H1 (cell line): ENCODE measurements around the gene ZNF598. TPM values are rescaled to one million over a fixed set of nuclear protein-coding genes. Genes with fewer than 3 reads are reported as not detected.

Experiments used
- CTCF ChIA-PET: fragments of 300-600 bp; sonication (Branson Sonifier 250); formaldehyde crosslinking; loops from one replicate; lab custom pipeline; 2021; ENCODE audit not compliant: partially characterized antibody; lab: Charles Lee
- POLR2A ChIA-PET: fragments of 300-600 bp; sonication (Branson Sonifier 250); formaldehyde crosslinking; loops from one replicate; lab custom pipeline; 2021; ENCODE audit warnings: inconsistent platforms; ENCODE audit not compliant: partially characterized antibody; lab: Charles Lee
- DNase-seq, 2 experiments: peaks; one replicate each; pipeline versions ENCODE4 v3.0.0 to v3.0.0-alpha.2; 2010 to 2022; ENCODE audit warnings: low spot score in 2 of 2, low read depth in 1 of 2, mixed read lengths in 1 of 2
- FAIRE-seq: peaks from 2 replicates; lab custom pipeline; 2011; peaks lifted over from hg19 to GRCh38; lab: Jason Lieb, UNC
- H2AFZ ChIP-seq: 2 replicates; pipeline ENCODE4 v1.8.1; 2012; ENCODE audit warnings: low read length, inconsistent platforms
- H2AK5ac ChIP-seq: 2 replicates; pipeline ENCODE4 v1.6.1; 2013; ENCODE audit warnings: low read depth, low read length
- H2BK120ac ChIP-seq: replicated peaks from 2 replicates; pipeline ENCODE3; 2013; ENCODE audit warnings: low read depth, low read length, inconsistent platforms
- H2BK12ac ChIP-seq: 2 replicates; pipeline ENCODE4 v1.6.1; 2013; ENCODE audit warnings: low read depth, low read length
- H2BK15ac ChIP-seq: 2 replicates; pipeline ENCODE4 v1.6.1; 2013; ENCODE audit warnings: low read length
- H2BK20ac ChIP-seq: 2 replicates; pipeline ENCODE4 v1.6.1; 2013; ENCODE audit warnings: low read length
- H2BK5ac ChIP-seq: 2 replicates; pipeline ENCODE4 v1.6.1; 2013; ENCODE audit warnings: low read depth, low read length
- H3K14ac ChIP-seq: 2 replicates; pipeline ENCODE4 v1.6.1; 2013; ENCODE audit warnings: inconsistent platforms; ENCODE audit not compliant: insufficient read length
- H3K18ac ChIP-seq: 2 replicates; pipeline ENCODE4 v1.6.1; 2013; ENCODE audit warnings: low read length; ENCODE audit errors: extremely low read depth
- H3K23ac ChIP-seq: 2 replicates; pipeline ENCODE4 v1.6.1; 2013; ENCODE audit warnings: inconsistent platforms; ENCODE audit not compliant: insufficient read length
- H3K23me2 ChIP-seq: 2 replicates; pipeline ENCODE4 v1.6.1; 2013; ENCODE audit warnings: low read depth, low read length
- H3K27ac ChIP-seq: 2 replicates; pipeline ENCODE4 v1.6.1; 2011; ENCODE audit warnings: low read depth, low read length, inconsistent platforms
- H3K27me3 ChIP-seq, 4 experiments: replicated peaks in 1 of 4; 1 replicate in 1 of 4; 2 replicates in 3 of 4; pipeline versions ENCODE4 v1.6.1 to v1.8.1; 2011 to 2013; ENCODE audit warnings: low read length in 3 of 4, mild to moderate bottlenecking in 3 of 4, inconsistent platforms in 2 of 4, mixed read lengths in 2 of 4, moderate library complexity in 1 of 4; ENCODE audit not compliant: control insufficient read depth in 3 of 4, insufficient read depth in 3 of 4; ENCODE audit errors: extremely low read depth in 1 of 4
- H3K36me3 ChIP-seq, 4 experiments: 2 replicates each; pipeline versions ENCODE4 v1.6.1 to v1.8.1; 2011 to 2013; ENCODE audit warnings: mild to moderate bottlenecking in 4 of 4, low read length in 3 of 4, moderate library complexity in 2 of 4, control low read depth in 1 of 4, inconsistent platforms in 1 of 4; ENCODE audit not compliant: insufficient read depth in 4 of 4, control insufficient read depth in 2 of 4
- H3K4ac ChIP-seq: replicated peaks from 2 replicates; pipeline ENCODE3; 2013; ENCODE audit warnings: low read length, low read depth, mixed read lengths, inconsistent platforms; ENCODE audit not compliant: insufficient read length
- H3K4me1 ChIP-seq, 4 experiments: replicated peaks in 1 of 4; 1 replicate in 1 of 4; 2 replicates in 3 of 4; pipeline versions ENCODE4 v1.6.1 to v1.8.1; 2011 to 2013; ENCODE audit warnings: low read length in 3 of 4, inconsistent platforms in 2 of 4, mixed read lengths in 1 of 4; ENCODE audit not compliant: insufficient read depth in 4 of 4, control insufficient read depth in 3 of 4
- H3K4me2 ChIP-seq, 2 experiments: 2 replicates each; pipeline versions ENCODE4 v1.6.1 to v1.8.1; 2011 to 2013; ENCODE audit warnings: low read depth in 2 of 2, low read length in 2 of 2, control low read depth in 1 of 2, inconsistent platforms in 1 of 2, mild to moderate bottlenecking in 1 of 2; ENCODE audit not compliant: insufficient read depth in 1 of 2
- H3K4me3 ChIP-seq, 4 experiments: fragments of 200-600, 300-600 bp in 1 of 4; sonication (generic), shearing (Covaris generic), sonication (Bioruptor Twin) in 1 of 4; 2 replicates each; pipeline versions ENCODE4 v1.5.1 to v1.8.1; 2011 to 2016; ENCODE audit warnings: low read length in 4 of 4, low read depth in 3 of 4, control low read depth in 2 of 4, inconsistent platforms in 2 of 4, mild to moderate bottlenecking in 2 of 4, mixed read lengths in 1 of 4, moderate library complexity in 1 of 4; ENCODE audit not compliant: insufficient read depth in 2 of 4; ENCODE audit errors: extremely low read depth in 1 of 4
- H3K56ac ChIP-seq: replicated peaks from 2 replicates; pipeline ENCODE3; 2013; ENCODE audit warnings: low read depth, mild to moderate bottlenecking, mixed read lengths, low read length, inconsistent platforms; ENCODE audit not compliant: insufficient read length
- H3K79me1 ChIP-seq: 2 replicates; pipeline ENCODE4 v1.6.1; 2013; ENCODE audit warnings: low read depth, low read length, control low read depth
- H3K79me2 ChIP-seq, 2 experiments: 2 replicates each; pipeline versions ENCODE4 v1.6.1 to v1.8.1; 2012 to 2013; ENCODE audit warnings: low read length in 2 of 2, mild to moderate bottlenecking in 2 of 2, inconsistent platforms in 1 of 2; ENCODE audit not compliant: insufficient read depth in 2 of 2, control insufficient read depth in 1 of 2
- H3K9ac ChIP-seq, 4 experiments: replicated peaks in 1 of 4; 1 replicate in 1 of 4; 2 replicates in 3 of 4; pipeline versions ENCODE4 v1.6.1 to v1.8.1; 2011 to 2013; ENCODE audit warnings: low read depth in 3 of 4, low read length in 3 of 4, control low read depth in 2 of 4, mild to moderate bottlenecking in 2 of 4, moderate library complexity in 2 of 4, inconsistent platforms in 1 of 4; ENCODE audit errors: extremely low read depth in 1 of 4
- H3K9me3 ChIP-seq, 2 experiments: 2 replicates each; pipeline versions ENCODE4 v1.6.1 to v1.8.1; 2012 to 2013; ENCODE audit warnings: mild to moderate bottlenecking in 2 of 2, moderate library complexity in 2 of 2, control low read depth in 1 of 2, inconsistent platforms in 1 of 2, low read depth in 1 of 2, low read length in 1 of 2, mixed read lengths in 1 of 2; ENCODE audit not compliant: insufficient read depth in 2 of 2
- H4K20me1 ChIP-seq, 2 experiments: replicated peaks in 1 of 2; 2 replicates each; pipeline versions ENCODE3 to v1.8.1; 2011 to 2013; ENCODE audit warnings: inconsistent platforms in 2 of 2, low read length in 2 of 2, mild to moderate bottlenecking in 1 of 2; ENCODE audit not compliant: insufficient read depth in 2 of 2, control insufficient read depth in 1 of 2
- H4K5ac ChIP-seq: 2 replicates; pipeline ENCODE4 v1.6.1; 2013; ENCODE audit warnings: low read length, low read depth, mixed read lengths, inconsistent platforms; ENCODE audit not compliant: insufficient read length
- H4K8ac ChIP-seq: 2 replicates; pipeline ENCODE4 v1.8.0; 2013; ENCODE audit warnings: mild to moderate bottlenecking, moderate library complexity, low read length, inconsistent platforms; ENCODE audit not compliant: insufficient read depth; ENCODE audit errors: extremely low read depth
- H4K91ac ChIP-seq: replicated peaks from 2 replicates; pipeline ENCODE3; 2013; ENCODE audit warnings: low read length, mixed read lengths, inconsistent platforms; ENCODE audit not compliant: insufficient read length
- HDAC6 ChIP-seq: IDR thresholded peaks from one replicate; pipeline ENCODE4 v1.7.1; 2012; ENCODE audit warnings: low read depth, mild to moderate bottlenecking, inconsistent platforms, low read length, moderate library complexity
- RAD21 ChIP-seq, 2 experiments: IDR thresholded peaks in 1 of 2; conservative IDR thresholded peaks in 1 of 2; 2 replicates each; pipeline ENCODE4 v1.6.1; 2011; ENCODE audit warnings: low read depth in 2 of 2, low read length in 2 of 2, improper control_type of control experiment in 1 of 2, inconsistent platforms in 1 of 2, mild to moderate bottlenecking in 1 of 2, moderate library complexity in 1 of 2
- SP1 ChIP-seq: IDR thresholded peaks from 2 replicates; pipeline ENCODE4 v1.6.1; 2011; ENCODE audit warnings: low read depth, low read length
- SUZ12 ChIP-seq: fragments of 200-600 bp; sonication (generic); IDR thresholded peaks from 2 replicates; pipeline ENCODE4 v1.6.1; 2012; ENCODE audit warnings: mild to moderate bottlenecking, inconsistent platforms, low read length, moderate library complexity, mixed read lengths
- WGBS, 2 experiments: shearing (Covaris generic) in 1 of 2; methylation state at CpG; one replicate each; pipeline versions ENCODE4 v1.1.6 to v1.1.7; 2013 to 2015; ENCODE audit warnings: low lambda C conversion rate in 2 of 2, mixed read lengths in 2 of 2, inconsistent platforms in 1 of 2, low coverage in 1 of 2, missing lambda C conversion rate in 1 of 2; ENCODE audit not compliant: insufficient replicate concordance in 2 of 2, insufficient coverage in 1 of 2, insufficient read length in 1 of 2; ENCODE audit errors: extremely low coverage in 1 of 2, missing lambda C conversion rate in 1 of 2; 5-methylcytosine and 5-hydroxymethylcytosine counted together
- polyA plus RNA-seq, 7 experiments: library from polyadenylated mRNA; depleted of rRNA in 3 of 7; stranded (reverse) in 5 of 7; unstranded in 2 of 7; fragments of >200 nt in 5 of 7; fragments of 200-250 nt in 2 of 7; gene quantifications; 1 replicate in 5 of 7; 2 replicates in 1 of 7; 4 replicates in 1 of 7; pipeline versions ENCODE4 v1.2.1 to v1.2.3, GENCODE V29; 2011 to 2013; ENCODE audit warnings: missing spikeins in 2 of 7, mixed read lengths in 2 of 7
- total RNA-seq: library from RNA; stranded (reverse); fragmentation: NEBNext Ultra II Directional; extraction: Animal tissue kit (Norgen Biotek cat#: 25700); gene quantifications from 2 replicates; pipeline ENCODE4 v1.2.1, GENCODE V29; 2021
- TF ChIP-seq, protein P1 (sequence below), 3 experiments: IDR thresholded peaks; 1 replicate in 2 of 3; 2 replicates in 1 of 3; pipeline versions ENCODE4 v1.5.1 to v1.6.1; 2011; ENCODE audit warnings: low read length in 3 of 3, mild to moderate bottlenecking in 3 of 3, inconsistent platforms in 2 of 3, low read depth in 1 of 3, moderate library complexity in 1 of 3; ENCODE audit not compliant: insufficient read depth in 1 of 3; ENCODE audit errors: control extremely low read depth in 1 of 3

The ZNF598 gene
- total and polyA plus RNA-seq, 2 of the 8 experiments (the other 6 are each of a cell fraction or from before 2014, with no cell fraction given): 29.3 to 47.6 TPM

DNA sequence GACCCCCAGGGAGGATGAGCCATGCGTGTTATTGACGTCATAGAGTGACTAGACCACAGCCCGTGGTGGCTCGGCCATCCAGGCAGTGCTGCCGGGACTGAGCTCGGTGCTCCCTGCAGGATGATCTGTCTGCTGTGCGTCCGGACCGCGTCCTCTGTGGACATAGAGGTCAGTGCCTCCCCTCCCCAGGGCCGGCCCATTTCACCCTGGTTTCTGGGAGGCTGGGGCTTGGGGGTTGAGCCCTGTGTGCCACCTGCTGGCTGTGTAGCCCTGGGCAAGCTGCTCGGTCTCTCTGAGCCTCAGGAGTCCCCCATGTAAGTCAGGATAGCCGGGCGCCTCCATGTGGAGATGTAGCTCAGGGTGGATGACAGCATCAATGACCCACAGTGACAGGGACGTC is 46.5 kb upstream of the ZNF598 start:
- no peak overlapping the region for H3K56ac ChIP-seq
- no peaks in the 10 kb centered on the region for H3K23me2 ChIP-seq
- peaks cover 0 to 5% (median 4%) of the 10 kb centered on the region in 4 experiments; a peak in 3 of 8 replicates for H3K36me3 ChIP-seq
- no peak overlapping the region for H2BK20ac ChIP-seq
- no peak overlapping the region for H3K4me2 ChIP-seq
- no peak overlapping the region for H4K8ac ChIP-seq
- ChIA-PET POLR2A (interaction anchor here (1.0 to 2.3 kb wide), 7 partner anchors 8 to 99 kb away, joined by 3 to 12 read pairs (median 3); partner anchors contain the start of genes NTHL1, RPS2, TRAF7 and TSC2), CTCF (interaction anchor here (0.6 to 2.6 kb wide), 19 partner anchors 8 to 271 kb away, joined by 3 to 22 read pairs (median 5); partner anchors contain the start of genes NPW, NTHL1 and TSC2)
- H3K18ac ChIP-seq: no peak overlapping the region
- no peak overlapping the region for H2AK5ac ChIP-seq
- no peak overlapping the region for H4K5ac ChIP-seq
- H4K91ac ChIP-seq: no peak overlapping the region
- no peaks in the 10 kb centered on the region for H3K27me3 ChIP-seq
- H3K79me2 ChIP-seq: no peaks in the 10 kb centered on the region
- no peak overlapping the region for H2BK15ac ChIP-seq
- H2BK12ac ChIP-seq: no peak overlapping the region
- H3K9ac ChIP-seq: 0 out of 7 replicates have a peak overlapping the region, but pooled peaks of 1 of the 4 experiments have one; percentile 22
- no peaks in the 10 kb centered on the region for H3K4me1 ChIP-seq
- DNase-seq (no peak), FAIRE-seq (no peak)
- H4K20me1 ChIP-seq: peaks cover 2 to 12% of the 10 kb centered on the region in 2 experiments
- no peak overlapping the region for H3K4ac ChIP-seq
- no peak overlapping the region for H2BK120ac ChIP-seq
- no peak overlapping the region for H2BK5ac ChIP-seq
- no peak overlapping the region for H2AFZ ChIP-seq
- TF ChIP-seq SP1 (no peak), RAD21 (IDR thresholded peaks at IDR 0.05 in 1 of 2, conservative IDR thresholded peaks at IDR 0.05 in 1 of 2; ENCODE audit: low read depth in 2 of 2, low read length in 2 of 2) (peak in 1 of 2 experiments; percentile 24; a peak in 1 of 4 replicates), SUZ12 (no peak), HDAC6 (no peak)
- TF ChIP-seq, protein P1, sequence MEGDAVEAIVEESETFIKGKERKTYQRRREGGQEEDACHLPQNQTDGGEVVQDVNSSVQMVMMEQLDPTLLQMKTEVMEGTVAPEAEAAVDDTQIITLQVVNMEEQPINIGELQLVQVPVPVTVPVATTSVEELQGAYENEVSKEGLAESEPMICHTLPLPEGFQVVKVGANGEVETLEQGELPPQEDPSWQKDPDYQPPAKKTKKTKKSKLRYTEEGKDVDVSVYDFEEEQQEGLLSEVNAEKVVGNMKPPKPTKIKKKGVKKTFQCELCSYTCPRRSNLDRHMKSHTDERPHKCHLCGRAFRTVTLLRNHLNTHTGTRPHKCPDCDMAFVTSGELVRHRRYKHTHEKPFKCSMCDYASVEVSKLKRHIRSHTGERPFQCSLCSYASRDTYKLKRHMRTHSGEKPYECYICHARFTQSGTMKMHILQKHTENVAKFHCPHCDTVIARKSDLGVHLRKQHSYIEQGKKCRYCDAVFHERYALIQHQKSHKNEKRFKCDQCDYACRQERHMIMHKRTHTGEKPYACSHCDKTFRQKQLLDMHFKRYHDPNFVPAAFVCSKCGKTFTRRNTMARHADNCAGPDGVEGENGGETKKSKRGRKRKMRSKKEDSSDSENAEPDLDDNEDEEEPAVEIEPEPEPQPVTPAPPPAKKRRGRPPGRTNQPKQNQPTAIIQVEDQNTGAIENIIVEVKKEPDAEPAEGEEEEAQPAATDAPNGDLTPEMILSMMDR (IDR thresholded peaks at IDR 0.05; ENCODE audit: control extremely low read depth in 1 of 3, insufficient read depth in 1 of 3, low read depth in 1 of 3, low read length in 3 of 3): peak in 1 of 3 experiments; percentile 37; a peak in 2 of 4 replicates
- no peaks in the 10 kb centered on the region for H3K9me3 ChIP-seq
- no peak overlapping the region for H3K23ac ChIP-seq
- no peak overlapping the region for H3K27ac ChIP-seq
- no peak overlapping the region for H3K4me3 ChIP-seq
- WGBS, 2 experiments: 89% methylated on average over 14 of the region's 15 CpGs; no CpG with 5 or more reads in 1 of the 2 experiments
- no peak overlapping the region for H3K14ac ChIP-seq
- 0 out of 2 replicates have a peak, but pooled peaks cover 2% of the 10 kb centered on the region for H3K79me1 ChIP-seq
